Measurements from ENCODE around the gene FOXC1.

DNA sequence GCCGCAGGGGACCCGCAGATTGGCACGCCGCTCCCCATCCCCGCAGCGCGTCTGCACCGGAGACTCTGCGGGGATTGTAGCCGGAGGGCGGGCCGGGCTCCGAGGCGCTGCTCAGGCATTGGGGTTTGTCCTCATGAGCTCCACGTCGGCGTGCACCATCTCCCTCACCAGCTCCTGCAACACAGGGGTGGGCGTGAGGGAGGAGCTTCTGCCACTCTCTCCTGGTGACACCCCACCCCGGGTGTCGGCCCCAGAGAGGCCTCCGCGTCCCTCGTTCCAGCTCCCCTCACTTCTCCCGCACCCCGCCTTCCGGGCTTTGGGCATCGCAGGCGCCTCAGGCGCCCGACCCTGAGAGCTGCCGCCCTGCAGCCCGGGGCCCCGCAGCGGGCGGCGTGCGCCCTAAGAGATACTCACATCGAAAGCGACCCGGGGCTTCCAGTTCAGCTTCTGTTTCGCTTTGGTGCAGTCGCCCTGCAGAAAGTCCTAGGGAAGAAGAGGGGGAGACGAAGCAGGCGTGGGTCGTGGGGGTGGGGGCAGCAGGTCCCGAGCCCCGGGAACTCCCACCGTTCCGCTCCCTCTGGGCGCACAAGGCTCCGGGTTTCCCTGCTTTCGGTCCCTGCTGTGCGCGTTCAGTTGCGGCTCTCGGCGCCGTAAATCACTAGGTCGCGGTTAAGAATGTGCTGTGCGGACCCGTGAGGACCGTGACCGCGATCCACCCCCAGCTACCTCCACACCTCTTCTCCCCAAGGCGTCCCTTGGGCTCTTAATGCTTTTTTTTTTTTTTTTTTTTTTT, 14.5 kb downstream of the FOXC1 start:
- TF ChIP-seq POLR2A (IDR thresholded peaks at IDR 0.05; ENCODE audit: low read depth, low read length) (no peak), TAF1 (IDR thresholded peaks at IDR 0.05; ENCODE audit: low read depth, low read length) (no peak)

All from GM12891 (cell line).